Panc1 (cell line): ENCODE measurements around the gene TMEM92.
"Not testable (repeated sequence)": the region's sequence is repeated elsewhere in the genome, so short reads cannot be mapped to it uniquely, and the experiment has no call there.

Experiments
- POLR2AphosphoS5 ChIP-seq: IDR thresholded peaks from 2 replicates; pipeline ENCODE4 v1.6.1; 2012; ENCODE audit warnings: mild to moderate bottlenecking, low read depth, low read length, moderate library complexity
- SIN3A ChIP-seq: IDR thresholded peaks from 2 replicates; pipeline ENCODE4 v1.6.1; 2012; ENCODE audit warnings: low read depth, mild to moderate bottlenecking, low read length, moderate library complexity, borderline replicate concordance; ENCODE audit not compliant: insufficient read depth
- TF ChIP-seq, protein P1 (sequence below): fragments of 450-650 bp; IDR thresholded peaks from 2 replicates; pipeline ENCODE4 v1.5.1; 2017; ENCODE audit warnings: mild to moderate bottlenecking
- TF ChIP-seq, protein P2 (sequence below), 2 experiments: IDR thresholded peaks; 2 replicates each; pipeline ENCODE4 v1.6.1; 2011 to 2012; ENCODE audit warnings: low read depth in 2 of 2, control low read depth in 1 of 2, low read length in 1 of 2, mild to moderate bottlenecking in 1 of 2, moderate library complexity in 1 of 2; ENCODE audit not compliant: insufficient read depth in 1 of 2

DNA sequence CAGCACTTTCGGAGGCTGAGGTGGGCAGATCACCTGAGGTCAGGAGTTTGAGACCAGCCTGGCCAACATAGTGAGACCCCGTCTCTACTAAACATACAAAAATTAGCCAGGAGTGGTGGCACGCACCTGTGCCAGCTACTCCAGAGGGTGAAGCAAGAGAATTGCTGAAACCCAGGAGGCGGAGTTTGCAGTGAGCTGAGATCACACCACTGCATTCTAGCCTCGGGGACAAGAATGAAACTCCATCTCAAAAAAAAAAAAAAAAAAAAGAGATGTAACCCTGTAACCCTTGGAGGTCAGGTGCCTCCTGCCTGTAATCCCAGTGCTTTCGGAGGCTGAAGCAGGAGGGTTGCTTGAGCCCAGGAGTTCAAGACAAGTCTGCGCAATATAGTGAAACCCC lies 13.0 kb downstream of the TMEM92 start:
- TF ChIP-seq, protein P1, sequence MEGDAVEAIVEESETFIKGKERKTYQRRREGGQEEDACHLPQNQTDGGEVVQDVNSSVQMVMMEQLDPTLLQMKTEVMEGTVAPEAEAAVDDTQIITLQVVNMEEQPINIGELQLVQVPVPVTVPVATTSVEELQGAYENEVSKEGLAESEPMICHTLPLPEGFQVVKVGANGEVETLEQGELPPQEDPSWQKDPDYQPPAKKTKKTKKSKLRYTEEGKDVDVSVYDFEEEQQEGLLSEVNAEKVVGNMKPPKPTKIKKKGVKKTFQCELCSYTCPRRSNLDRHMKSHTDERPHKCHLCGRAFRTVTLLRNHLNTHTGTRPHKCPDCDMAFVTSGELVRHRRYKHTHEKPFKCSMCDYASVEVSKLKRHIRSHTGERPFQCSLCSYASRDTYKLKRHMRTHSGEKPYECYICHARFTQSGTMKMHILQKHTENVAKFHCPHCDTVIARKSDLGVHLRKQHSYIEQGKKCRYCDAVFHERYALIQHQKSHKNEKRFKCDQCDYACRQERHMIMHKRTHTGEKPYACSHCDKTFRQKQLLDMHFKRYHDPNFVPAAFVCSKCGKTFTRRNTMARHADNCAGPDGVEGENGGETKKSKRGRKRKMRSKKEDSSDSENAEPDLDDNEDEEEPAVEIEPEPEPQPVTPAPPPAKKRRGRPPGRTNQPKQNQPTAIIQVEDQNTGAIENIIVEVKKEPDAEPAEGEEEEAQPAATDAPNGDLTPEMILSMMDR, result not testable (repeated sequence)
- TF ChIP-seq, protein P2, sequence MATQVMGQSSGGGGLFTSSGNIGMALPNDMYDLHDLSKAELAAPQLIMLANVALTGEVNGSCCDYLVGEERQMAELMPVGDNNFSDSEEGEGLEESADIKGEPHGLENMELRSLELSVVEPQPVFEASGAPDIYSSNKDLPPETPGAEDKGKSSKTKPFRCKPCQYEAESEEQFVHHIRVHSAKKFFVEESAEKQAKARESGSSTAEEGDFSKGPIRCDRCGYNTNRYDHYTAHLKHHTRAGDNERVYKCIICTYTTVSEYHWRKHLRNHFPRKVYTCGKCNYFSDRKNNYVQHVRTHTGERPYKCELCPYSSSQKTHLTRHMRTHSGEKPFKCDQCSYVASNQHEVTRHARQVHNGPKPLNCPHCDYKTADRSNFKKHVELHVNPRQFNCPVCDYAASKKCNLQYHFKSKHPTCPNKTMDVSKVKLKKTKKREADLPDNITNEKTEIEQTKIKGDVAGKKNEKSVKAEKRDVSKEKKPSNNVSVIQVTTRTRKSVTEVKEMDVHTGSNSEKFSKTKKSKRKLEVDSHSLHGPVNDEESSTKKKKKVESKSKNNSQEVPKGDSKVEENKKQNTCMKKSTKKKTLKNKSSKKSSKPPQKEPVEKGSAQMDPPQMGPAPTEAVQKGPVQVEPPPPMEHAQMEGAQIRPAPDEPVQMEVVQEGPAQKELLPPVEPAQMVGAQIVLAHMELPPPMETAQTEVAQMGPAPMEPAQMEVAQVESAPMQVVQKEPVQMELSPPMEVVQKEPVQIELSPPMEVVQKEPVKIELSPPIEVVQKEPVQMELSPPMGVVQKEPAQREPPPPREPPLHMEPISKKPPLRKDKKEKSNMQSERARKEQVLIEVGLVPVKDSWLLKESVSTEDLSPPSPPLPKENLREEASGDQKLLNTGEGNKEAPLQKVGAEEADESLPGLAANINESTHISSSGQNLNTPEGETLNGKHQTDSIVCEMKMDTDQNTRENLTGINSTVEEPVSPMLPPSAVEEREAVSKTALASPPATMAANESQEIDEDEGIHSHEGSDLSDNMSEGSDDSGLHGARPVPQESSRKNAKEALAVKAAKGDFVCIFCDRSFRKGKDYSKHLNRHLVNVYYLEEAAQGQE (IDR thresholded peaks at IDR 0.05; ENCODE audit: insufficient read depth in 1 of 2, low read depth in 2 of 2, low read length in 1 of 2), result not testable (repeated sequence)
- TF ChIP-seq POLR2AphosphoS5, SIN3A: not testable (repeated sequence)
